K562 (cell line): Measurements from ENCODE around the gene PAM. TPM values are rescaled to one million over a fixed set of nuclear protein-coding genes. Genes with fewer than 3 reads are reported as not detected.
A peak's percentile ranks its signal among the peaks of the same experiment; 100 is the strongest.

ENCODE experiments used
- ATAC-seq: fragments of 200-7000 bp; cut with Tn5 transposase; 3 replicates; pipeline ENCODE4 v1.9.1; 2020; ENCODE audit warnings: moderate library complexity
- BruUV-seq: library from RNA; stranded (reverse); fragments of 400-500 nt; replicated peaks from 2 replicates; lab custom pipeline; 2021; lab: Mats Ljungman, UMichigan
- CTCF ChIA-PET: fragments of 300-600 bp; formaldehyde crosslinking; extraction: SDS; loops from one replicate; lab custom pipeline; 2021; ENCODE audit warnings: low intra/inter-chr PET ratio; lab: Yijun Ruan, JAX
- POLR2A ChIA-PET: fragments of 300-600, 350-650 bp; sonication (Branson Sonifier 250); formaldehyde crosslinking; extraction: SDS; loops from one replicate; lab custom pipeline; 2021; ENCODE audit warnings: antibody characterized with exemption, inconsistent platforms; lab: Yijun Ruan, JAX
- DNase-seq, 4 experiments: peaks; one replicate each; pipeline versions ENCODE4 v3.0.0 to v3.0.0-alpha.2; 2011 to 2018; ENCODE audit warnings: low spot score in 3 of 4, mixed read lengths in 3 of 4; ENCODE audit errors: extremely low read depth in 1 of 4
- FAIRE-seq: peaks from 2 replicates; lab custom pipeline; 2011; peaks lifted over from hg19 to GRCh38; lab: Jason Lieb, UNC
- H2AFZ ChIP-seq: 2 replicates; pipeline ENCODE4 v1.6.0; 2011; ENCODE audit warnings: low read depth, low read length, control low read depth, inconsistent platforms
- H3K27ac ChIP-seq: fragments of 200-600 bp; 3 replicates; pipeline ENCODE4 v1.8.0; 2011; ENCODE audit warnings: low read depth, mild to moderate bottlenecking, control low read depth, inconsistent platforms, low read length, moderate library complexity, mixed read lengths; ENCODE audit errors: extremely low read depth
- H3K27me3 ChIP-seq, 2 experiments: fragments of 300-600 bp in 1 of 2; 2 replicates in 1 of 2; 3 replicates in 1 of 2; pipeline versions ENCODE4 v1.6.0 to v1.8.0; 2011; ENCODE audit warnings: inconsistent platforms in 2 of 2, low read length in 2 of 2, mild to moderate bottlenecking in 1 of 2, mixed read lengths in 1 of 2, moderate library complexity in 1 of 2; ENCODE audit not compliant: control insufficient read depth in 2 of 2, insufficient read depth in 2 of 2
- H3K36me3 ChIP-seq: fragments of 300-600 bp; 3 replicates; pipeline ENCODE4 v1.8.0; 2011; ENCODE audit warnings: mild to moderate bottlenecking, low read length, inconsistent platforms; ENCODE audit not compliant: control insufficient read depth, insufficient read depth
- H3K4me1 ChIP-seq, 2 experiments: fragments of 200-600 bp in 1 of 2; replicated peaks in 1 of 2; 2 replicates in 1 of 2; 3 replicates in 1 of 2; pipeline versions ENCODE4 v1.5.1 to v1.8.0; 2011; ENCODE audit warnings: inconsistent platforms in 2 of 2, low read length in 2 of 2, mild to moderate bottlenecking in 1 of 2, mixed read lengths in 1 of 2, moderate library complexity in 1 of 2; ENCODE audit not compliant: control insufficient read depth in 2 of 2, insufficient read depth in 2 of 2
- H3K4me2 ChIP-seq: 2 replicates; pipeline ENCODE4 v1.6.1; 2011; ENCODE audit warnings: low read length, control low read depth, inconsistent platforms, mixed read lengths; ENCODE audit not compliant: insufficient read depth
- H3K4me3 ChIP-seq: fragments of 200-600 bp; sonication (generic), shearing (Covaris generic); 2 replicates; pipeline ENCODE4 v1.5.1; 2016; ENCODE audit warnings: control low read depth, inconsistent platforms
- H3K79me2 ChIP-seq: fragments of 200-600 bp; 3 replicates; pipeline ENCODE4 v1.8.0; 2011; ENCODE audit warnings: low read length, inconsistent platforms; ENCODE audit not compliant: control insufficient read depth, insufficient read depth
- H3K9ac ChIP-seq, 2 experiments: 2 replicates each; pipeline versions ENCODE4 v1.6.0 to v1.6.1; 2011; ENCODE audit warnings: low read depth in 2 of 2, low read length in 2 of 2, control low read depth in 1 of 2, inconsistent platforms in 1 of 2, mild to moderate bottlenecking in 1 of 2, mixed read lengths in 1 of 2; ENCODE audit not compliant: insufficient read depth in 1 of 2
- H3K9me1 ChIP-seq: one replicate; pipeline ENCODE4 v1.6.0; 2011; ENCODE audit warnings: inconsistent platforms, mild to moderate bottlenecking, low read length, moderate library complexity; ENCODE audit not compliant: control insufficient read depth, insufficient read depth
- H3K9me3 ChIP-seq: replicated peaks from 2 replicates; pipeline ENCODE4 v1.5.1; 2011; ENCODE audit warnings: low read depth, low read length, inconsistent platforms; ENCODE audit not compliant: control insufficient read depth, insufficient read depth
- H4K20me1 ChIP-seq: replicated peaks from 2 replicates; pipeline ENCODE4 v1.6.1; 2011; ENCODE audit warnings: low read length, inconsistent platforms, mixed read lengths; ENCODE audit not compliant: control insufficient read depth, insufficient read depth
- CTBP1 ChIP-seq: fragments of 450-650 bp; IDR thresholded peaks from 2 replicates; pipeline ENCODE4 v1.6.1; 2016; ENCODE audit warnings: borderline replicate concordance
- HDAC6 ChIP-seq: IDR thresholded peaks from 2 replicates; pipeline ENCODE4 v1.6.1; 2012; ENCODE audit warnings: low read depth, mild to moderate bottlenecking, control low read depth, inconsistent platforms, low read length, moderate library complexity
- USF1 ChIP-seq: sonication (generic); formaldehyde crosslinking; IDR thresholded peaks from 2 replicates; pipeline ENCODE4 v1.9.0; 2022; ENCODE audit warnings: mild to moderate bottlenecking, missing genetic modification reagents
- USF2 ChIP-seq: sonication (generic); formaldehyde crosslinking; IDR thresholded peaks from 2 replicates; pipeline ENCODE4 v1.5.0; 2020; ENCODE audit warnings: missing genetic modification reagents
- WGBS: fragments of 100-300 bp; shearing (Covaris generic); methylation state at CpG from one replicate; pipeline ENCODE4 v1.1.6; 2016; ENCODE audit warnings: low coverage, mixed read lengths; ENCODE audit not compliant: insufficient coverage; ENCODE audit errors: missing lambda C conversion rate; 5-methylcytosine and 5-hydroxymethylcytosine counted together
- in situ Hi-C: fragments of 300-500 bp; cut with MboI; formaldehyde crosslinking; loops from 4 replicates; pipeline ENCODE4 v1.15.0; 2018; ENCODE audit warnings: inconsistent platforms, mixed read lengths
- intact Hi-C: fragments of 100-400 bp; cut with micrococcal nuclease; formaldehyde crosslinking; loops from 2 replicates; pipeline ENCODE4 v1.14.2; 2022
- polyA plus RNA-seq, 8 experiments: library from polyadenylated mRNA; depleted of rRNA in 4 of 8; stranded (reverse) in 5 of 8; unstranded in 3 of 8; fragments of >200 nt; fragmentation: Nextera tagmentation in 2 of 8; fragmentation: Illumina TruSeq in 1 of 8; extraction: Ambion mirVana in 2 of 8; extraction: Trizol in 1 of 8; gene quantifications; 2 replicates each; pipeline versions ENCODE4 v1.2.1 to v1.2.3, GENCODE V29; 2011 to 2014; ENCODE audit warnings: inconsistent platforms in 1 of 8, missing spikeins in 1 of 8
- total RNA-seq, 7 experiments: library from RNA; depleted of rRNA in 6 of 7; stranded (reverse); fragments of >200 nt in 6 of 7; fragmentation: Illumina TruSeq in 2 of 7; extraction: Trizol in 2 of 7; gene quantifications; 2 replicates each; pipeline versions ENCODE4 v1.2.1 to v1.2.3, GENCODE V29; 2011 to 2021; ENCODE audit warnings: low replicate concordance in 1 of 7
- TF ChIP-seq, protein P1 (sequence below): fragments of 450-650 bp; IDR thresholded peaks from 2 replicates; pipeline ENCODE4 v1.6.1; 2016; ENCODE audit warnings: borderline replicate concordance

The PAM gene
- total and polyA plus RNA-seq, 9 of the 15 experiments (the other 6 are each of a cell fraction or from before 2014, with no cell fraction given) = 0.39 to 3.1 (median 0.77) TPM

GRCh38 chr5:102845041-102845440 lies 89.9 kb downstream of the PAM start (continued):
- TF ChIP-seq, protein P1, sequence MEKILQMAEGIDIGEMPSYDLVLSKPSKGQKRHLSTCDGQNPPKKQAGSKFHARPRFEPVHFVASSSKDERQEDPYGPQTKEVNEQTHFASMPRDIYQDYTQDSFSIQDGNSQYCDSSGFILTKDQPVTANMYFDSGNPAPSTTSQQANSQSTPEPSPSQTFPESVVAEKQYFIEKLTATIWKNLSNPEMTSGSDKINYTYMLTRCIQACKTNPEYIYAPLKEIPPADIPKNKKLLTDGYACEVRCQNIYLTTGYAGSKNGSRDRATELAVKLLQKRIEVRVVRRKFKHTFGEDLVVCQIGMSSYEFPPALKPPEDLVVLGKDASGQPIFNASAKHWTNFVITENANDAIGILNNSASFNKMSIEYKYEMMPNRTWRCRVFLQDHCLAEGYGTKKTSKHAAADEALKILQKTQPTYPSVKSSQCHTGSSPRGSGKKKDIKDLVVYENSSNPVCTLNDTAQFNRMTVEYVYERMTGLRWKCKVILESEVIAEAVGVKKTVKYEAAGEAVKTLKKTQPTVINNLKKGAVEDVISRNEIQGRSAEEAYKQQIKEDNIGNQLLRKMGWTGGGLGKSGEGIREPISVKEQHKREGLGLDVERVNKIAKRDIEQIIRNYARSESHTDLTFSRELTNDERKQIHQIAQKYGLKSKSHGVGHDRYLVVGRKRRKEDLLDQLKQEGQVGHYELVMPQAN = no peak
- TF ChIP-seq HDAC6 = no peak

DNA sequence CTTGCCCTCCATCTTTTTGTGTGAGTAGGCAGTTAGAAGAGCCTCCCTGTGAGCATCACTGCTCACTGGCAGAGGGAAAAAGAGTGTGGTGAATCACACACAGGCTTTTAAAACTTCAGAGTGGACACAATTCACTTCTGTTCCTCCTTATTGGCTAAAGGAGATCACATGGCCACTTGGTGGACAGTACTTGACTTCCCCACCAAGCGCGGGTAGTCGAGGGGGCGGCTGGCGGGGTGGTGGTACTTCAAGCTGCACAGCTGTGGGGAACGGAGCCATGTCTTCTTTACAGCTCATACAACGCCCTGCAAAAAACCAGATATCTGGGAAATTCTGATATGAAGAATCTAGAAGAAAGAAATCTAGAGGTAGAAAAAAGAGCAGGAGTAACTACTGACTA lies 95.4 kb downstream of the PAM start:
- ChIA-PET CTCF (no interaction called here), POLR2A (no interaction called here)
- in situ Hi-C loops (no loop called here), intact Hi-C loops (no loop called here)
- ATAC-seq (no peak), FAIRE-seq (no peak), DNase-seq (no peak)
- H3K27me3 ChIP-seq = no peaks in the 10 kb centered on the region
- H3K27ac ChIP-seq = no peak overlapping the region
- H3K79me2 ChIP-seq = no peaks in the 10 kb centered on the region
- H3K4me2 ChIP-seq = no peak overlapping the region
- 5% methylated on average over 7 of the region's 7 CpGs for WGBS
- no peak overlapping the region for H2AFZ ChIP-seq
- H3K9ac ChIP-seq = no peak overlapping the region
- H3K4me3 ChIP-seq = no peak overlapping the region
- H3K4me1 ChIP-seq = no peaks in the 10 kb centered on the region
- no peaks in the 10 kb centered on the region for H4K20me1 ChIP-seq
- H3K36me3 ChIP-seq = no peaks in the 10 kb centered on the region
- H3K9me3 ChIP-seq = no peaks in the 10 kb centered on the region
- BruUV-seq = no TSS peak
- H3K9me1 ChIP-seq = no peaks in the 10 kb centered on the region
- TF ChIP-seq USF2 (CRISPR knock-in tag) (0 out of 2 replicates have a peak, but pooled peaks have one; percentile 45), USF1 (CRISPR knock-in tag) (peak; percentile 36; the same call in 1 of the 2 replicates), CTBP1 (no peak)
